ENCODE results near the gene SHC1. TPM values are rescaled to one million over a fixed set of nuclear protein-coding genes. Genes with fewer than 3 reads are reported as not detected.

SHC1 gene
- total RNA-seq, 4 donors from 2014 or later, result 69.1 to 104 (median 90.2) TPM

- no peak overlapping the region for H3K4me3 ChIP-seq
- no peak for ATAC-seq
- WGBS, 2 donors (ENCODE audit: low coverage in 1 of 2), result 51 to 82% methylated on average over 5 to 7 of the region's 15 CpGs
- H3K27ac ChIP-seq, result peak overlapping the region in 1 of 4 donors; percentile 62
- TF ChIP-seq CTCF (IDR thresholded peaks at IDR 0.05) (no peak), EP300 (IDR thresholded peaks at IDR 0.05) (no peak), POLR2A (IDR thresholded peaks at IDR 0.05) (no peak), POLR2AphosphoS5 (IDR thresholded peaks at IDR 0.05) (no peak)
- no peaks in the 10 kb centered on the region for H3K27me3 ChIP-seq
- H3K4me1 ChIP-seq, result peaks cover 0 to 44% (median 5%) of the 10 kb centered on the region in 3 donors
- peaks cover 0 to 56% of the 10 kb centered on the region in 2 donors for H3K36me3 ChIP-seq
- H3K9me3 ChIP-seq, result no peaks in the 10 kb centered on the region
Observed at GRCh38 chr1:154945160-154945961, 25.2 kb downstream of the SHC1 start.

GRCh38 chr1:154944401-154945159, 26.0 kb downstream of the SHC1 start:
- ATAC-seq, result no peak
- peaks cover 0 to 49% of the 10 kb centered on the region in 2 donors for H3K36me3 ChIP-seq

GRCh38 chr1:154943649-154944400, 26.7 kb downstream of the SHC1 start:
- 30% methylated on average over 3 of the region's 6 CpGs; no CpG with 5 or more reads in 1 of the 2 donors for WGBS, 2 donors (ENCODE audit: low coverage in 1 of 2)
- no peak overlapping the region for H3K4me3 ChIP-seq
- peaks cover 0 to 49% (median 5%) of the 10 kb centered on the region in 3 donors for H3K4me1 ChIP-seq
- TF ChIP-seq CTCF (IDR thresholded peaks at IDR 0.05) (peak in 3 of 4 experiments; percentile 53 to 77 (median 57)), POLR2AphosphoS5 (IDR thresholded peaks at IDR 0.05) (no peak), POLR2A (IDR thresholded peaks at IDR 0.05) (no peak), EP300 (IDR thresholded peaks at IDR 0.05) (no peak)
- H3K27me3 ChIP-seq, result no peaks in the 10 kb centered on the region
- peaks cover 0 to 46% of the 10 kb centered on the region in 2 donors for H3K36me3 ChIP-seq
- ATAC-seq, result peak; percentile 52
- H3K9me3 ChIP-seq, result no peaks in the 10 kb centered on the region
- H3K27ac ChIP-seq, result peak overlapping the region in 3 of 4 donors; percentile 48 to 62 (median 56)

More at GRCh38 chr1:154944401-154945159, 26.0 kb downstream of the SHC1 start:
- Histone ChIP-seq H3K4me3 (no peak overlapping the region), H3K9me3 (no peaks in the 10 kb centered on the region), H3K27me3 (no peaks in the 10 kb centered on the region), H3K27ac (peak overlapping the region in 3 of 4 donors; percentile 48 to 62 (median 56)), H3K4me1 (peaks cover 0 to 49% (median 5%) of the 10 kb centered on the region in 3 donors)
- TF ChIP-seq EP300 (IDR thresholded peaks at IDR 0.05) (no peak), CTCF (IDR thresholded peaks at IDR 0.05) (no peak), POLR2AphosphoS5 (IDR thresholded peaks at IDR 0.05) (no peak), POLR2A (IDR thresholded peaks at IDR 0.05) (no peak)
- 21 to 40% methylated on average over 2 to 4 of the region's 9 CpGs for WGBS, 2 donors (ENCODE audit: low coverage in 1 of 2)

GRCh38 chr1:154941333-154942013, 29.1 kb downstream of the SHC1 start:
- ATAC-seq, result no peak
- no peaks in the 10 kb centered on the region for H3K9me3 ChIP-seq
- H3K27me3 ChIP-seq, result no peaks in the 10 kb centered on the region
- 60 to 83% methylated on average over 1 to 2 of the region's 5 CpGs for WGBS, 2 donors (ENCODE audit: low coverage in 1 of 2)
- TF ChIP-seq POLR2A (IDR thresholded peaks at IDR 0.05), result no peak
- TF ChIP-seq POLR2AphosphoS5 (IDR thresholded peaks at IDR 0.05), result no peak
- TF ChIP-seq EP300 (IDR thresholded peaks at IDR 0.05), result no peak
- no peak for TF ChIP-seq CTCF (IDR thresholded peaks at IDR 0.05)
- H3K4me1 ChIP-seq, result peaks cover 3 to 62% (median 13%) of the 10 kb centered on the region in 3 donors
- H3K4me3 ChIP-seq, result no peak overlapping the region
- peaks cover 0 to 22% of the 10 kb centered on the region in 2 donors for H3K36me3 ChIP-seq
- peak overlapping the region in 2 of 4 donors; percentile 48 to 62 for H3K27ac ChIP-seq

Measured in gastroesophageal sphincter (tissue), 4 donors.